GM19395 (cell line): ENCODE measurements around the gene KIAA1614.

Experiments used
- ATAC-seq: cut with Tn5 transposase; IDR thresholded peaks from one replicate; pipeline ENCODE4 v1.9.1; 2021; ENCODE audit warnings: mild to moderate bottlenecking, moderate library complexity; ENCODE audit not compliant: unreplicated experiment

KIAA1614 gene

DNA sequence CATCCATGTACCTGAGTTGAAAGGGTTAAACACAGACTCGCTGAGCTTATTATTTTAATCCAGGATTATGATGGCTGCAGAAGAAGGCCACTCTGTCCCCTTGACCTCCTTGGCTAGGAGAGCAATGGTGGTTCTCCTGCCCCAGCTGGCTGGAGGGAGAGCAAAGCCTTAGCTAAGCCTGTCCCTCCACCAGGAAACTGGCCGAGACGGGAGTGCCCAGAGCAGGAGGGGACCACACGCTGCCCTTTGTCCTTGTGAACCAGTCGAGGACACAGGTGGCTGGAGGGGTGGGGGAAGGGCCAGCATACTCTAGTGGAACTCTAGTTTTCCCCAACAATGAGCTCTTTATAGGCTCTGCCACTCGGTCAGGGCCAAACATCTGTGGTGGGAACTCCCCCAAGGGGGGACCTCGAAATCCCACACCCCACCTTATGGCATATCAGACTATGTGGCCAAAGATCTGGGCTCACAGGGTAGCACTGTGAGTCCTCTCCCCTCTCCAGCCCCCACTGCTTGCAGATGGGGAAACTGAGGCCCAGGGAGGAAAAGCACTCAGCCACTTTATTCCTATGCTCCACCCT is 12.9 kb downstream of the KIAA1614 start:
- no peak for ATAC-seq

- no peak for ATAC-seq
These were observed 13.7 kb downstream of the KIAA1614 start for GRCh38 chr1:180926164-180926981.

DNA sequence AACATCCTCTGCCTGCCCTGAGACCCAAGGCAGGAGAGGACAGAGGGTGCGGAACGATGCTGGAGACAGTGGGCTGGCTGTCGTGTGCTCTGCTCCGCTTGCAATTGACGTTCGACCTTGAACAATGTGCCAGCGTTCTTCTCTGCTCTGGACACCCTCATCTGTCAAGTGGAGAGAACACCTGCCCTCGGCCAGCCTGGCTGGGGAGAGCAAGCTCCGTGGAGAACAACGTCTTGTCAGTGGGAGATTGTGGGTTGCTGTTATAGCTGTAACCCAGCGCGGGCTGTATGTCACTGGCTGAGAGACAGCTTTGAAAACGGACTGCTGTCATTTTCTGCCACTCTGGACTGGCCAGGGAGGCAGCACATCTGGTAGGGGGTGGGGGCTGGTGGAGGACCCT is 14.7 kb downstream of the KIAA1614 start:
- ATAC-seq: no peak

GRCh38 chr1:180927841-180928240 is 15.1 kb downstream of the KIAA1614 start:
- no peak for ATAC-seq

DNA sequence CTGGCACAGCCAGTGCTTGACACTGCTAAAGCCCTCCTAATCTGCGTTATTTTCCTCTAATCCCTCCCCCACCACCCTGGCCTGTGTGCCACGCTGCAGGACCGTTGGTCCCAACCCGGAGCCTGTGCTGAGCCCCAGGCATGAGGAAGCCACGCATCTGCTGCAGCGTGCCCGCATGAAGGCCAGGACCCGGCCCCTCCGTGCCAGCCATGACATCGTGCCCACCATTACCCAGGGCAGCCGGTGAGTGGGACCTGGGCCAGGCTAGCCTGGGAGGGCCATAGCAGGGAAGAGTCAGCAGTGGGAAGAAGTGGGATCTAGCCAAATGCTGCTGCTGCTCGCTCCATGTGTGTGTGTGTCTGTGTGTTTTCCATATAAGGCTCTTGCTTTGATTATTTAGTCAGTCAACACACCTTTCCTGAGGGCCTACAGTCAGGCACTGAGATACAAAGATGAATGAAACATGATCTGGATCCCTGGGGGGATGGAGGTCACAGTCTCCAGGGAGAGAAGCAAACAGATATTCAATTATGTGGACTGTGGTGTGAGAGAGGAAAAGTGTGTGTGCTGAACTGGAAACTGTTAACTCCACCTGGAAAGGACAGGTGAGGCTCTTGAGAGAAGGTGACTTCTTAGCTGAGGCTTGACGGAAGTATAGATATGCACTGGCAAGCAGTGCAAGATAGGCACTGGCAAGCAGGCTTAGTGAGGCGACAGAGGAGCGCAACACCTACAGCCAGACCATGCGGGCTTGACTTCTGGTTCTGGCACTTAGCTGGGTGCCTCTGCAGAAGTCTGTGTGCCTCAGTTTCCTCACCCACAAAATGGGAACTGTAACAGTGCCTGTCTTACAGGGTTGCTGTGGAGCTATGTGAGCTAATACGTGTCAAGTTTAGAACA is 15.9 kb downstream of the KIAA1614 start:
- no peak for ATAC-seq

DNA sequence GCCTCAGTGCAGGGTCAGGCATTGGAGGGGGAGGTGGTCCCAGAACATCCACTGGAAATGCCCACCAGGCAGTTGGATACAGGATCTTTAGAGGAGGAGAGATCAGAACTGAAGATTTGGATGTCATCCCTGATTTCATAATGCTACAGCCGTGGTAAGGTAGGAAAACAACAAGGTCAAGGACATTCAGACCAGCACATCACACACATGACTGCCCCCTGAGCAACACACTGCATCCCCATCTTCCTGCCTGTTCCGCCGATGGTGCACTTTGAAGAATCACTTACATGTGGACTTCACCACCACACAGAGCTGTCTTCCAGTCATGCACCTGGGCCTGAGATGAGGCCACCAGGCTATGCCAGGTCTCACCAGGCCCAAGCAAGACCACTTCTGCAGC is 16.7 kb downstream of the KIAA1614 start:
- ATAC-seq: no peak

- ATAC-seq: no peak
These were observed 18.0 kb downstream of the KIAA1614 start for GRCh38 chr1:180930687-180931086.

- no peak for ATAC-seq
These were observed 18.8 kb downstream of the KIAA1614 start for GRCh38 chr1:180931529-180931928.

GRCh38 chr1:180932378-180932777 is 19.7 kb downstream of the KIAA1614 start:
- ATAC-seq: no peak

GRCh38 chr1:180933141-180933540 is 20.4 kb downstream of the KIAA1614 start:
- no peak for ATAC-seq

DNA sequence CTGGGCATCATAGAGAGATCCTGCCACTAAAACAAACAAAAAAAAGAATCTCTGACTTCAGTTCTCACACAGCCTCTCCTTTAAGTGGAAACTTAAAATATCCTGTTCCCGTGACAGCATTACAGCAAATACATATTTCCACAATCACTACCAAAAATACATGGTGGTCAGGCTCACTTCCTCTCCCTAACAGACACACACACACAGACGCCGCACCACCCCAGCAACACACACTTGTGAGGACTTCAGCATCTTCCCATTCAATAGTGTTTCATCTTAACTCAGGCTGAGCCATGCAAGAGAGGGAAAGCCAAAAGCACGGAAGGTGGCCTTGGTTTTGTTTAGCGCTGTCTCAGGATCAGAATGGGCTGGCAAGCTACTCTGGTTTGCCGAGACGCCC is 21.9 kb downstream of the KIAA1614 start:
- no peak for ATAC-seq

DNA sequence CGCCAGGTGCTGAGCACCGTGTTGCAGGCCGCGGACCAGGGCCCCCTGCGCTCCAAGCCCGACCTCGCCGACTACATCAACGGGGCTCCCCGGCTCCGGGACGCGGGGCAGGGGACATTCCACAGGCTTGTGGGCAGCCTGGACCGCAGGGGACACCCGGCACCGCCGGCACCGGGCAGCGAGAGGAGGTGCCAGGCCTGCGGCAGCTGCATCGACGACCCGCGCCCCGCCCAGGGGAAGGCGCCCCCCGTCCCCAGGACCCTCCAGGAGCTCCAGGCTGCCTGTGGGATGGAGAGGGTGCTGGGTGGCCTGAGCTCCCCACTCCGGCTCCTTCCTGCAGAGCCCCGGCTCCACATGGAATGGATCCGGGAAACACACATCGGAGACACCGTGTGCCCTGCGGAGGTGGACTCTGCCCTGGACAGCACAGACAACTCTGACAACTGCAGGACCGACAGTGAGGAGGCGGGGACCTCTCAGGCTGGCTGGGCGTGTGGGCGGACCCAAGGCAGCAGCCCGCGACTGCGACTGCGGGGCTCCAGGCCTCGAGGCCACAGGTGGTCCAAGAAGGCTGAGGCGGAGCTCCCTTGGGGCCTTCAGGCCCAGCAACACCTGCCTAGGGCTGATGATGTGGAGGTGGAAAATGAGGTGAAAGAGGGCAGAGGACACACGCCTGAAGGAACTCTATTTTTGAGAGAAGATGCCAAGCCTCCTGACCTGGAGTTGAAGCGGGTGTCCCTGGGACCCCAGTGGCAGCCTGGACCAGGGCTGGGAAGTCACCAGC is 22.8 kb downstream of the KIAA1614 start:
- ATAC-seq: no peak

GRCh38 chr1:180936110-180937011 is 23.7 kb downstream of the KIAA1614 start:
- ATAC-seq: no peak

GRCh38 chr1:180937012-180937372 is 24.3 kb downstream of the KIAA1614 start:
- ATAC-seq: no peak

GRCh38 chr1:180937624-180938225 is 25.0 kb downstream of the KIAA1614 start:
- ATAC-seq: no peak

DNA sequence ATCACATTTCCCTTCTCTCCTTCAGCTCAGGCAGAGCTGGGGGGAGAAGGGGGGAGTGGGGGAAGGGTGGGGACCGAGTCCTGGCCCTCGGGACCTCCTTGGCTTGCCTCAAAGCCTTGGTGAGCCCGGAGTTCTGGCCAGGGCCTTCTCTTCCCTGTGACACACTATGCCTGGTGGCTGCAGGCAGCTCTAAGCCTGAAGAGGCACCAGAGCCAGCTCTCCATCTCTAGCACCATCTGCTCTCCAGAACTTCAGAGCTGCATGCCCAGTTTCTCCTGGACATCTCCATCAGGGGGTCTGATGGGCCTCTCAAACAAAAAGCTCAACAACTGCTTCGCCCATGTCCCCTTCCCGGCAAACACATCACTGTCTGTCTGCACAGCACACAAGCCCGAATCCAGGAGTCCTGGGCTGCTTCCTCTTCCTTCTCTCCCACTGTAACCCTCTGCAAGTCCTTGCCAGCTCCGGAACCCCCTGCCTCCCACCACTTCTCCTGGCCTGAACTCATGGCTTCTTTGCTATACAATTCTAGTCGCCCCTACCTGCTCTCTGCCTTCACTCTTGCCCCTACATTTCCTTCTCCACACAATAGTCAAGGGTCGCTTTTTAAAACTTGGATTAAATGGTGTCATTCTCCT is 26.5 kb downstream of the KIAA1614 start:
- no peak for ATAC-seq

DNA sequence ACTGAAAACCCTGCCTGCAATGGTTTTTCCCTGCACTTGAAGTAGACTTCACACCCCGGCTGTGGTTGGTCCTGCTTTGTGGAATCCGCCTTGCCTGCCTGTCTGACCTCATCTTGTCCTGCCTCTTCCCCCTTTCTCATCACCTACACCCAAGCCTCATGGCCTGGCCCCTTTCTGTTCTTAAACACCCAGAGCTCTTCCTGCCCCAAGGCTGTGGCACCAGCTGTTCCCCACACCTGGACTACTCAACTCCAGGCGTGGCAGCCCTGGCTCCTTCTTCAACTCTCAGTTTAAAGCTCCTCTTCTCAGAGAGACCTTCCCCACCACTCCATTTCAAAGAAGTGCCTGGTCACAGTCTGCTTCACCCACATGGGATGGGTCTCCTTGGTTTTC is 27.0 kb downstream of the KIAA1614 start:
- no peak for ATAC-seq

DNA sequence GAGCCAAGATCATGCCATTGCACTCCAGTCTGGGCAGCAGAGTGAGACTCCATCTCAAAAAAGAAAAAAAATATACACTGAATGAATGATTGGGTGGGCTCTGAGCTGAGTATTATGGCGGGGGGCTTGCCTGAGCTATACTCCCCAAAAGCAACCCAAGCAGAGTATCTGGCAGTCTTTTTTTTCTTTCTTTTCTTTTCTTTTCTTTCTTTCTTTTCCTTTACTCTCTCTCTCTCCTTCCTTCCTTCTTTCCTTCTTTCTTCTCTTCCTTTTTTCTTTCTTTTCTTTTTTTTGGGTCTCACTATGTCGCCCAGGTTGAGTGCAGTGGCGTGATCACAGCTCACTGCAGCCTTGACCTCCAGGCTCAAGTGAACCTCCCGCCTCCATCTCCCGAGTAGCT is 27.7 kb downstream of the KIAA1614 start:
- ATAC-seq: no peak
